Prostate gland (tissue), 2 donors: ENCODE measurements around the gene BSND.

ENCODE experiments used
- CTCF ChIP-seq, 4 experiments: fragments of 200-600 bp in 2 of 4; fragments of 450-650 bp in 2 of 4; sonication (generic) in 2 of 4; IDR thresholded peaks; 1 replicate in 3 of 4; 2 replicates in 1 of 4; pipeline ENCODE4 v1.5.1; 2016 to 2019; ENCODE audit warnings: antibody characterized with exemption in 4 of 4, mild to moderate bottlenecking in 2 of 4, moderate library complexity in 2 of 4
- POLR2AphosphoS5 ChIP-seq: sonication (generic); formaldehyde crosslinking; IDR thresholded peaks from one replicate; pipeline ENCODE4 v1.6.1; 2017; ENCODE audit warnings: antibody characterized with exemption

GRCh38 chr1:55061000-55061705 lies 62.4 kb downstream of the BSND start:
- TF ChIP-seq CTCF (IDR thresholded peaks at IDR 0.05) (no peak), POLR2AphosphoS5 (no peak)
